ENCODE data around the gene PPFIBP1. TPM values are rescaled to one million over a fixed set of nuclear protein-coding genes. Genes with fewer than 3 reads are reported as not detected.
A peak's percentile ranks its signal among the peaks of the same experiment; 100 is the strongest.

PPFIBP1 gene
- total RNA-seq, 3 donors from 2014 or later, result 34.4 to 86.5 (median 84.0) TPM

DNA sequence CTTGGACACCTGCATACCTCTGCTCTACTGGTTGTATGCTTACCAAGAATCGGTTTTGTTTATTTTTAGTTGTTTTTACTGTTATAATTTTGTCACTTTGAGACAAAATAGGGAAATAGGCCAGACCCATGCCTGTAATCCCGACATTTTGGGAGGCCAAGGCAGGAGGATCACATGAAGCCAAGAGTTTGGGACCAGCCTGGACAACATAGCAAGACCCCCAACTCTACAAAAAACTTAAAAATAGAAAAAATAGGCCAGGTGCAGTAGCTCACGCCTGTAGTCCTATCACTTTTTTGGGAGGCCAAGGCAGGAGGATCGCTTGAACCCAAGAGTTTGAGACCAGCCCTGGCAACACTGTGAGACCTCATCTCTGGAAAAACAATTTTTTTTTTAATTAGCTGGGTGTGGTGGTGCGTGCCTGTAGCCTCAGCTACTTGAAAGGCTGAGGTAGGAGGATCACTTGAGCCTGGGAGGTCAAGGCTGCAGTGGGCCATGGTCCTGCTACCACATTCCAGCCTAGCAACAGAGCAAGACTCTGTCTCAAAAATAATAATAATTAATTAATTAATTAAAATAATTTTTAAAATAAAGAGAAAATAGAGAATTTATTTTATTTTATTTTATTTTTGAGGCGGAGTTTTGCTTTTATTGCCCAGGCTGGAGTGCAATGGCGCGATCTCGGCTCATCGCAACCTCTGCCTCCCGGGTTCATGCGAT is 185.4 kb downstream of the PPFIBP1 start:
- Histone ChIP-seq H3K4me3 (peak overlapping the region; percentile 95 to 97 (median 97)), H3K36me3 (no peaks in the 10 kb centered on the region), H3K27me3 (no peaks in the 10 kb centered on the region), H3K4me1 (peaks cover 0 to 12% of the 10 kb centered on the region in 2 donors), H3K9me3 (no peaks in the 10 kb centered on the region), H3K27ac (peak overlapping the region; percentile 78 to 85)
- DNase-seq (ENCODE audit: low spot score in 2 of 2), result no peak
- no peak for TF ChIP-seq POLR2A (IDR thresholded peaks at IDR 0.05)
- TF ChIP-seq, protein P1, sequence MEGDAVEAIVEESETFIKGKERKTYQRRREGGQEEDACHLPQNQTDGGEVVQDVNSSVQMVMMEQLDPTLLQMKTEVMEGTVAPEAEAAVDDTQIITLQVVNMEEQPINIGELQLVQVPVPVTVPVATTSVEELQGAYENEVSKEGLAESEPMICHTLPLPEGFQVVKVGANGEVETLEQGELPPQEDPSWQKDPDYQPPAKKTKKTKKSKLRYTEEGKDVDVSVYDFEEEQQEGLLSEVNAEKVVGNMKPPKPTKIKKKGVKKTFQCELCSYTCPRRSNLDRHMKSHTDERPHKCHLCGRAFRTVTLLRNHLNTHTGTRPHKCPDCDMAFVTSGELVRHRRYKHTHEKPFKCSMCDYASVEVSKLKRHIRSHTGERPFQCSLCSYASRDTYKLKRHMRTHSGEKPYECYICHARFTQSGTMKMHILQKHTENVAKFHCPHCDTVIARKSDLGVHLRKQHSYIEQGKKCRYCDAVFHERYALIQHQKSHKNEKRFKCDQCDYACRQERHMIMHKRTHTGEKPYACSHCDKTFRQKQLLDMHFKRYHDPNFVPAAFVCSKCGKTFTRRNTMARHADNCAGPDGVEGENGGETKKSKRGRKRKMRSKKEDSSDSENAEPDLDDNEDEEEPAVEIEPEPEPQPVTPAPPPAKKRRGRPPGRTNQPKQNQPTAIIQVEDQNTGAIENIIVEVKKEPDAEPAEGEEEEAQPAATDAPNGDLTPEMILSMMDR (IDR thresholded peaks at IDR 0.05), result no peak
- TF ChIP-seq POLR2AphosphoS5 (IDR thresholded peaks at IDR 0.05), result no peak
- intact Hi-C loops (cut with DNase I; ENCODE audit: low total_unique reads), result no loop called here

DNA sequence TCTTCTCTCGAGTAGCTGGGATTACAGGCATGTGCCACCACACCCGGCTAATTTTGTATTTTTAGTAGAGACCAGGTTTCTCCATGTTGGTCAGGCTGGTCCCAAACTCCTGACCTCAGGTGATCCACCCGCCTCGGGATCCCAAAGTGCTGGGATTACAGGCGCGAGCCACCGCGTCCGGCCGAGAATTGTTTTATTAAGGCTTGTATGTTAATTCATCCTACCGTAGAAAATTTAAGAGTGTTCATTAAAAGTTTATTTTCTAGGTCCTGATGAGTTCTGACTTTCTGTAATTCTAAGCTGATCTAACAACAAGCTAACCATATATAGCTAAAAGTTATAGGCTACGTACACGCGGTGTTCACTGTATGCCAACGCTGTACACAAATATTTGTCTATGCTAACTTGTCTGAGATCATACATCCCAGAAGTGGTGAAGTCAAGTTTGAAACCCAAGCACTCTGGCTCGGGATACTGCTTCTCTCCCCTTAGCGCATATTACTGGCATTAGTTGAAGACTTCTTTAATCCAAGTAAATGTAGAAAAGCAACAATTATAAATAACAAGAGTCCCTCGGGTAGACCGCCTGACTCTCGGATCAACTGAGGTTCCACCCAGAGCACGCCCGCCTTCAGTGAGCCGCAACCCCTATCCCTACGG is 186.1 kb downstream of the PPFIBP1 start:
- no peaks in the 10 kb centered on the region for H3K27me3 ChIP-seq
- intact Hi-C loops (cut with DNase I; ENCODE audit: low total_unique reads), result no loop called here
- H3K27ac ChIP-seq, result peak overlapping the region; percentile 78 to 85
- H3K36me3 ChIP-seq, result no peaks in the 10 kb centered on the region
- peak overlapping the region; percentile 95 to 97 (median 97) for H3K4me3 ChIP-seq
- no peaks in the 10 kb centered on the region for H3K9me3 ChIP-seq
- peaks cover 0 to 12% of the 10 kb centered on the region in 2 donors for H3K4me1 ChIP-seq
- DNase-seq (ENCODE audit: low spot score in 2 of 2), result no peak
- TF ChIP-seq POLR2A (IDR thresholded peaks at IDR 0.05) (no peak), POLR2AphosphoS5 (IDR thresholded peaks at IDR 0.05) (no peak)
- TF ChIP-seq, protein P1 (IDR thresholded peaks at IDR 0.05), result no peak

DNA sequence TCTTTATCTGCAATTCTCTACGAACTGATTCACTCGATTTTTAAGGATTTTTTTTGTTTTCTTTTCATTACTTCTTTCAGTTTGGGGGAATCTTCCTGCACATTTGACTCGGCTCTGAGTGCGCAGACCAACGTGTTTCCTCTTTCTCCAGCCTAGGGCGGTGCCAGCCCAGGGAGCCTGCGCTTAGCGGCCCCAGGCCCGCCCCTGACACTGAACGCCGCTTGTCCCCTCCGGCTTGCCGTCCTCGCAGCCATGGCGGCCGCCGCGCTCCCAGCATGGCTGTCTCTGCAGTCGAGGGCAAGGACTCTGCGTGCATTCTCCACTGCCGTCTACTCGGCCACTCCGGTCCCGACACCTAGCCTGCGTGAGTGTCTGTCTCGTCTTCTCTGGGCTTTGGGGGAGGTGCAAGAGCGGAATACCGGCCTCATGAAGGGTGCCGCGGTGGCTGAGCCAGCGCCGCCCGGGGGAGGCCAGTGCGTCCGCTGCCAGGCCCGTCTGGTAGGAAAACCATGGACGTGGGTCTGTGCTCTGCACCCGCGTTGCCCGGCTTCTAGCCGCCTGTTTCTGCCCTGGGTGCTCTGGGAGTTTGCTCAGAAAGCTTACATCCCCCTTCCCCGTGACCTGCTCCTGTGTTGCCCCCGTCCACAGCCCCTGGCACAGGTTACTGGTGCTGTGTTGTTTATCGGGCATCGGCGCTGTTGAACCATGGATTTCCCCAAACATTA is 186.7 kb downstream of the PPFIBP1 start, which contains the start of gene MRPS35:
MRPS35 (plus strand) TSS at position 241 of the 725 bp plus-strand sequence; CDS start at position 253, 12 bp downstream.
- peak; percentile 83 to 88 for DNase-seq (ENCODE audit: low spot score in 2 of 2)
- Histone ChIP-seq H3K27me3 (no peaks in the 10 kb centered on the region), H3K4me3 (peak within 1 kb of the TSS; percentile 95 to 97 (median 97)), H3K4me1 (peaks cover 0 to 12% of the 10 kb centered on the region in 2 donors), H3K9me3 (no peaks in the 10 kb centered on the region), H3K27ac (peak within 1 kb of the TSS; percentile 78 to 85), H3K36me3 (no peaks in the 10 kb centered on the region)
- peak; percentile 81 to 95 (median 85) for TF ChIP-seq POLR2AphosphoS5 (IDR thresholded peaks at IDR 0.05)
- TF ChIP-seq, protein P1 (IDR thresholded peaks at IDR 0.05), result no peak
- TF ChIP-seq POLR2A (IDR thresholded peaks at IDR 0.05), result peak; percentile 51
- intact Hi-C loops (cut with DNase I; ENCODE audit: low total_unique reads), result no loop called here

DNA sequence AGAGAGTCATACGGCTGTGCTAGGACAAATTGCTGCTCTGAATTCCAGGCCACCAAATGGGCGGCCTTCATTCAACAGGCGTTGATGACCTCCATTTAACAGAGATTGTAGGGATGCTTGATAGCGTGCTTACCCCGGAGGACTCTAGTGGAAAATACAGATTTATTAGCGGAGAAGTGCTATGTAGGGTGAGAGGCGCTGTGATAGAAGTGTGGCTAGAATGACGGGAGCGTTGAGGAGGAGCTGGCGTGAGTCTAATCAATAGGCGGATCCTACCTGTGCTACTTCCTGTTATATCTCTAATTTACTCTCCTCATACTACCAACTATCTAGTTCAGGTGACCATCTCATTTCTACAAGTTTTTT is 187.3 kb downstream of the PPFIBP1 start:
- Histone ChIP-seq H3K27ac (peak overlapping the region; percentile 78 to 85), H3K9me3 (no peaks in the 10 kb centered on the region), H3K4me1 (peaks cover 0 to 12% of the 10 kb centered on the region in 2 donors), H3K4me3 (peak overlapping the region; percentile 95 to 97 (median 97)), H3K27me3 (no peaks in the 10 kb centered on the region), H3K36me3 (no peaks in the 10 kb centered on the region)
- TF ChIP-seq POLR2AphosphoS5 (IDR thresholded peaks at IDR 0.05) (no peak), POLR2A (IDR thresholded peaks at IDR 0.05) (no peak)
- TF ChIP-seq, protein P1 (IDR thresholded peaks at IDR 0.05), result no peak
- no peak for DNase-seq (ENCODE audit: low spot score in 2 of 2)
- intact Hi-C loops (cut with DNase I; ENCODE audit: low total_unique reads), result no loop called here

All from breast epithelium (tissue), 4 donors.